ENCODE data around the gene MYL9.
"Not testable (repeated sequence)": the region's sequence is repeated elsewhere in the genome, so short reads cannot be mapped to it uniquely, and the experiment has no call there.

Gene MYL9

GRCh38 chr20:36550790-36551299 is 9.5 kb downstream of the MYL9 start:
- no peak overlapping the region for H3K27ac Mint-ChIP-seq
- no peaks in the 10 kb centered on the region for H3K36me3 Mint-ChIP-seq (ENCODE audit: low read depth)
- no peaks in the 10 kb centered on the region for H3K4me1 Mint-ChIP-seq (ENCODE audit: low read depth)
- peaks cover 2% of the 10 kb centered on the region for H3K27me3 Mint-ChIP-seq (ENCODE audit: low read depth)
- no peaks in the 10 kb centered on the region for H3K9me3 Mint-ChIP-seq
- no peak overlapping the region for H3K4me3 Mint-ChIP-seq

- Mint-ChIP-seq H3K4me1 (ENCODE audit: low read depth) (peaks cover 6% of the 10 kb centered on the region), H3K4me3 (no peak overlapping the region), H3K27ac (no peak overlapping the region), H3K27me3 (ENCODE audit: low read depth) (peaks cover 2% of the 10 kb centered on the region), H3K9me3 (no peaks in the 10 kb centered on the region), H3K36me3 (ENCODE audit: low read depth) (no peaks in the 10 kb centered on the region)
These were observed 13.9 kb downstream of the MYL9 start for GRCh38 chr20:36555248-36555647.

GRCh38 chr20:36562724-36563123 is 21.4 kb downstream of the MYL9 start:
- no peak overlapping the region for H3K4me3 Mint-ChIP-seq
- peaks cover 18% of the 10 kb centered on the region for H3K9me3 Mint-ChIP-seq
- peaks cover 3% of the 10 kb centered on the region for H3K36me3 Mint-ChIP-seq (ENCODE audit: low read depth)
- H3K27me3 Mint-ChIP-seq (ENCODE audit: low read depth), result no peaks in the 10 kb centered on the region
- H3K27ac Mint-ChIP-seq, result no peak overlapping the region
- no peaks in the 10 kb centered on the region for H3K4me1 Mint-ChIP-seq (ENCODE audit: low read depth)

- Mint-ChIP-seq H3K9me3 (peaks cover 18% of the 10 kb centered on the region), H3K27ac (no peak overlapping the region)
These were observed 22.1 kb downstream of the MYL9 start for GRCh38 chr20:36563374-36563773.

GRCh38 chr20:36564078-36564725 is 22.9 kb downstream of the MYL9 start:
- H3K4me1 Mint-ChIP-seq (ENCODE audit: low read depth); H3K27ac Mint-ChIP-seq; H3K4me3 Mint-ChIP-seq; H3K27me3 Mint-ChIP-seq (ENCODE audit: low read depth); H3K36me3 Mint-ChIP-seq (ENCODE audit: low read depth): not testable (repeated sequence)
- H3K9me3 Mint-ChIP-seq, result peaks cover 18% of the 10 kb centered on the region

More at GRCh38 chr20:36563374-36563773, 22.1 kb downstream of the MYL9 start:
- Mint-ChIP-seq H3K4me3 (no peak overlapping the region), H3K36me3 (ENCODE audit: low read depth) (peaks cover 3% of the 10 kb centered on the region), H3K27me3 (ENCODE audit: low read depth) (no peaks in the 10 kb centered on the region), H3K4me1 (ENCODE audit: low read depth) (no peaks in the 10 kb centered on the region)

GRCh38 chr20:36564726-36565121 is 23.4 kb downstream of the MYL9 start:
- H3K36me3 Mint-ChIP-seq (ENCODE audit: low read depth); H3K27ac Mint-ChIP-seq; H3K4me3 Mint-ChIP-seq; H3K4me1 Mint-ChIP-seq (ENCODE audit: low read depth); H3K27me3 Mint-ChIP-seq (ENCODE audit: low read depth): not testable (repeated sequence)
- peaks cover 18% of the 10 kb centered on the region for H3K9me3 Mint-ChIP-seq

GRCh38 chr20:36565520-36565919 is 24.2 kb downstream of the MYL9 start:
- Mint-ChIP-seq H3K4me1 (ENCODE audit: low read depth) (no peaks in the 10 kb centered on the region), H3K27me3 (ENCODE audit: low read depth) (no peaks in the 10 kb centered on the region), H3K4me3 (no peak overlapping the region), H3K9me3 (peaks cover 18% of the 10 kb centered on the region), H3K36me3 (ENCODE audit: low read depth) (peaks cover 3% of the 10 kb centered on the region), H3K27ac (no peak overlapping the region)

GRCh38 chr20:36569847-36570429 is 28.6 kb downstream of the MYL9 start:
- Mint-ChIP-seq H3K27ac (no peak overlapping the region), H3K9me3 (peaks cover 8% of the 10 kb centered on the region), H3K36me3 (ENCODE audit: low read depth) (peaks cover 4% of the 10 kb centered on the region), H3K27me3 (ENCODE audit: low read depth) (no peaks in the 10 kb centered on the region), H3K4me1 (ENCODE audit: low read depth) (peaks cover 16% of the 10 kb centered on the region), H3K4me3 (no peak overlapping the region)

GRCh38 chr20:36571564-36572504 is 30.5 kb downstream of the MYL9 start:
- H3K27me3 Mint-ChIP-seq (ENCODE audit: low read depth), result no peaks in the 10 kb centered on the region
- H3K36me3 Mint-ChIP-seq (ENCODE audit: low read depth), result peaks cover 16% of the 10 kb centered on the region
- H3K27ac Mint-ChIP-seq, result peak overlapping the region; percentile 98
- H3K4me1 Mint-ChIP-seq (ENCODE audit: low read depth), result peaks cover 33% of the 10 kb centered on the region
- H3K9me3 Mint-ChIP-seq, result no peaks in the 10 kb centered on the region
- peak overlapping the region; percentile 84 for H3K4me3 Mint-ChIP-seq

- Mint-ChIP-seq H3K36me3 (ENCODE audit: low read depth) (peaks cover 16% of the 10 kb centered on the region), H3K27me3 (ENCODE audit: low read depth) (no peaks in the 10 kb centered on the region), H3K4me3 (peak overlapping the region; percentile 84), H3K4me1 (ENCODE audit: low read depth) (peaks cover 33% of the 10 kb centered on the region), H3K9me3 (no peaks in the 10 kb centered on the region), H3K27ac (peak overlapping the region; percentile 98)
These were observed 31.4 kb downstream of the MYL9 start for GRCh38 chr20:36572701-36573102.

GRCh38 chr20:36573103-36573797 is 31.9 kb downstream of the MYL9 start, which contains the start of gene TGIF2:
TGIF2 (plus strand) TSS chr20:36573597; CDS start chr20:36578775, 5,178 bp downstream.
- H3K36me3 Mint-ChIP-seq (ENCODE audit: low read depth), result peaks cover 16% of the 10 kb centered on the region
- H3K4me3 Mint-ChIP-seq, result peak within 1 kb of the TSS; percentile 100
- peak within 1 kb of the TSS; percentile 98 for H3K27ac Mint-ChIP-seq
- no peaks in the 10 kb centered on the region for H3K27me3 Mint-ChIP-seq (ENCODE audit: low read depth)
- H3K4me1 Mint-ChIP-seq (ENCODE audit: low read depth), result peaks cover 33% of the 10 kb centered on the region
- H3K9me3 Mint-ChIP-seq, result no peaks in the 10 kb centered on the region

- Mint-ChIP-seq H3K27me3 (ENCODE audit: low read depth) (no peaks in the 10 kb centered on the region), H3K27ac (peak overlapping the region; percentile 59), H3K4me3 (peak overlapping the region; percentile 64), H3K36me3 (ENCODE audit: low read depth) (peaks cover 16% of the 10 kb centered on the region), H3K4me1 (ENCODE audit: low read depth) (peaks cover 33% of the 10 kb centered on the region), H3K9me3 (no peaks in the 10 kb centered on the region)
These were observed 32.6 kb downstream of the MYL9 start for GRCh38 chr20:36573798-36574365.

GRCh38 chr20:36574366-36575135 is 33.2 kb downstream of the MYL9 start:
- peaks cover 33% of the 10 kb centered on the region for H3K4me1 Mint-ChIP-seq (ENCODE audit: low read depth)
- no peaks in the 10 kb centered on the region for H3K27me3 Mint-ChIP-seq (ENCODE audit: low read depth)
- peak overlapping the region; percentile 98 for H3K27ac Mint-ChIP-seq
- H3K4me3 Mint-ChIP-seq, result peak overlapping the region; percentile 100
- H3K9me3 Mint-ChIP-seq, result no peaks in the 10 kb centered on the region
- H3K36me3 Mint-ChIP-seq (ENCODE audit: low read depth), result peaks cover 19% of the 10 kb centered on the region
